ENCODE data around the gene RAD51.

GRCh38 chr15:40716165-40716564 lies 21.2 kb downstream of the RAD51 start:
- TF ChIP-seq CTCF (IDR thresholded peaks at IDR 0.05) (no peak), POLR2A (IDR thresholded peaks at IDR 0.05) (no peak)
